HL-60/S4 treated with phorbol 12-myristate 13-acetate at 8.2 ng/mL for 4 days and 3 days (cell line): ENCODE results near the gene EML5.
"Not testable (repeated sequence)": the region's sequence is repeated elsewhere in the genome, so short reads cannot be mapped to it uniquely, and the experiment has no call there.

ENCODE experiments used
- in situ Hi-C: fragments of 300-500 bp; cut with MboI; formaldehyde crosslinking; loops from 2 replicates; pipeline ENCODE4 v1.15.0; 2022; ENCODE audit warnings: low sequenced_read_pairs

The EML5 gene

GRCh38 chr14:88792473-88793258 lies at the start of gene EML5:
Gene EML5 (minus strand): TSS chr14:88792953. CDS start chr14:88792503, 450 bp downstream.
- in situ Hi-C loops = no loop called here

- in situ Hi-C loops = no loop called here
Observed at GRCh38 chr14:88842414-88842813, 49.7 kb upstream of the EML5 start.

GRCh38 chr14:88841741-88842140 lies 49.0 kb upstream of the EML5 start:
- in situ Hi-C loops = no loop called here

GRCh38 chr14:88840926-88841325 lies 48.2 kb upstream of the EML5 start:
- in situ Hi-C loops = no loop called here

- in situ Hi-C loops = no loop called here
Observed at GRCh38 chr14:88838015-88838414, 45.3 kb upstream of the EML5 start.

- in situ Hi-C loops = no loop called here
Observed at GRCh38 chr14:88837495-88837894, 44.7 kb upstream of the EML5 start.

GRCh38 chr14:88835661-88836060 lies 42.9 kb upstream of the EML5 start:
- in situ Hi-C loops = no loop called here

- in situ Hi-C loops = no loop called here
Observed at GRCh38 chr14:88834883-88835431, 42.2 kb upstream of the EML5 start.

- in situ Hi-C loops = no loop called here
Observed at GRCh38 chr14:88831284-88831683, 38.5 kb upstream of the EML5 start.

- in situ Hi-C loops = no loop called here
Observed at GRCh38 chr14:88829685-88830302, 37.0 kb upstream of the EML5 start.

GRCh38 chr14:88829188-88829587 lies 36.4 kb upstream of the EML5 start:
- in situ Hi-C loops = no loop called here

GRCh38 chr14:88825503-88825902 lies 32.8 kb upstream of the EML5 start:
- in situ Hi-C loops = no loop called here

GRCh38 chr14:88825078-88825458 lies 32.3 kb upstream of the EML5 start:
- in situ Hi-C loops = no loop called here

GRCh38 chr14:88824314-88825077 lies 31.7 kb upstream of the EML5 start, which contains the start of gene TTC8:
Gene TTC8 (plus strand): TSS chr14:88824651. CDS start chr14:88824708, 57 bp downstream.
- in situ Hi-C loops = no loop called here

GRCh38 chr14:88823968-88824313 lies 31.2 kb upstream of the EML5 start:
- in situ Hi-C loops = no loop called here

GRCh38 chr14:88821888-88822287 lies 29.1 kb upstream of the EML5 start:
- in situ Hi-C loops = no loop called here

- in situ Hi-C loops = no loop called here
Observed at GRCh38 chr14:88821378-88821777, 28.6 kb upstream of the EML5 start.

- in situ Hi-C loops = not testable (repeated sequence)
Observed at GRCh38 chr14:88819674-88820073, 26.9 kb upstream of the EML5 start.

- in situ Hi-C loops = no loop called here
Observed at GRCh38 chr14:88818018-88818417, 25.3 kb upstream of the EML5 start.

- in situ Hi-C loops = no loop called here
Observed at GRCh38 chr14:88815980-88816379, 23.2 kb upstream of the EML5 start.

- in situ Hi-C loops = no loop called here
Observed at GRCh38 chr14:88808359-88808758, 15.6 kb upstream of the EML5 start.
